Spinal cord (tissue), 10 donors: ENCODE data around the gene ALOX12. TPM values are rescaled to one million over a fixed set of nuclear protein-coding genes. Genes with fewer than 3 reads are reported as not detected.
"Not testable (repeated sequence)": the region's sequence is repeated elsewhere in the genome, so short reads cannot be mapped to it uniquely, and the experiment has no call there.

ENCODE experiments used
- DNase-seq, 6 donors: peaks; one replicate each; pipeline versions ENCODE4 v3.0.0 to v3.0.0-alpha.2; 2013 to 2015; ENCODE audit warnings: low spot score in 6 of 6, low read depth in 4 of 6
- H3K27ac ChIP-seq: one replicate; pipeline ENCODE4 v1.5.1; 2013; ENCODE audit warnings: low read depth, low read length, control low read depth
- H3K27me3 ChIP-seq: one replicate; pipeline ENCODE4 v1.6.1; 2013; ENCODE audit warnings: low read length; ENCODE audit not compliant: control insufficient read depth, insufficient read depth
- H3K36me3 ChIP-seq: one replicate; pipeline ENCODE4 v1.6.1; 2013; ENCODE audit warnings: low read length; ENCODE audit not compliant: control insufficient read depth, insufficient read depth
- H3K4me1 ChIP-seq: one replicate; pipeline ENCODE4 v1.6.1; 2013; ENCODE audit warnings: low read length; ENCODE audit not compliant: control insufficient read depth, insufficient read depth
- H3K4me3 ChIP-seq: one replicate; pipeline ENCODE4 v1.5.1; 2013; ENCODE audit warnings: low read depth, low read length, control low read depth
- H3K9me3 ChIP-seq: one replicate; pipeline ENCODE4 v1.6.1; 2013; ENCODE audit warnings: low read length; ENCODE audit not compliant: control insufficient read depth, insufficient read depth
- WGBS: methylation state at CpG from one replicate; pipeline ENCODE4 v1.1.5; 2013; ENCODE audit warnings: missing lambda C conversion rate; ENCODE audit not compliant: insufficient coverage; 5-methylcytosine and 5-hydroxymethylcytosine counted together
- polyA plus RNA-seq, 2 donors: library from polyadenylated mRNA; unstranded; fragments of 120-200 nt; gene quantifications; one replicate each; pipeline ENCODE4 v1.2.1, GENCODE V29; 2013; ENCODE audit not compliant: insufficient read length in 2 of 2
- total RNA-seq, 2 donors: library from RNA; depleted of rRNA in 1 of 2; stranded (reverse); fragments of 120-200 nt in 1 of 2; fragments of >200 nt in 1 of 2; gene quantifications; one replicate each; pipeline versions ENCODE4 v1.2.3 to v1.2.4, GENCODE V29; 2013 to 2014
- donor health status: healthy.

ALOX12 gene
- total and polyA plus RNA-seq, 4 donors = 0.59 to 2.7 (median 1.3) TPM; not detected in 1

- Histone ChIP-seq H3K36me3 (no peaks in the 10 kb centered on the region), H3K27ac (no peak overlapping the region), H3K4me1 (peaks cover 46% of the 10 kb centered on the region), H3K27me3 (peaks cover 45% of the 10 kb centered on the region), H3K4me3 (no peak overlapping the region), H3K9me3 (no peaks in the 10 kb centered on the region)
- WGBS = 3% methylated on average over 51 of the region's 53 CpGs
- no peak for DNase-seq
Observed at GRCh38 chr17:7042501-7043181, 46.8 kb downstream of the ALOX12 start.

DNA sequence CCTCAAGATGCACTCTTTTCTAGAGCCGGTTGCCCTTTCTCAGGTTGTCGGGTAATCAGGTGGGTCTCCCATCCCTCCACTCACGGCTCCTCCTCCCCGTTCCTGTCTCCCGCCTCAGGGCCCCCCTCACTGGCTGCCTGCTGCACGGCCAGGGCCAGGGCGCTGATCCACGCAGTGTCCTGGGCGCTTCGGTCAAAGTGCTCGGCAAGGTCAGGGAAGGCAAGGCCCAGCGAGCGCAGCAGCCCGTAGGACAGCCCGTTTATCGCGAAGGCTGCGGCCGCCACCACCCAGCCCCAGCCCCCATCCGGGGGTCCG, 47.3 kb downstream of the ALOX12 start:
- DNase-seq = no peak
- peak overlapping the region; percentile 35 for H3K4me3 ChIP-seq
- peaks cover 50% of the 10 kb centered on the region for H3K27me3 ChIP-seq
- peaks cover 45% of the 10 kb centered on the region for H3K4me1 ChIP-seq
- no peaks in the 10 kb centered on the region for H3K9me3 ChIP-seq
- WGBS = 1% methylated on average over 21 of the region's 21 CpGs
- no peak overlapping the region for H3K27ac ChIP-seq
- no peaks in the 10 kb centered on the region for H3K36me3 ChIP-seq

DNA sequence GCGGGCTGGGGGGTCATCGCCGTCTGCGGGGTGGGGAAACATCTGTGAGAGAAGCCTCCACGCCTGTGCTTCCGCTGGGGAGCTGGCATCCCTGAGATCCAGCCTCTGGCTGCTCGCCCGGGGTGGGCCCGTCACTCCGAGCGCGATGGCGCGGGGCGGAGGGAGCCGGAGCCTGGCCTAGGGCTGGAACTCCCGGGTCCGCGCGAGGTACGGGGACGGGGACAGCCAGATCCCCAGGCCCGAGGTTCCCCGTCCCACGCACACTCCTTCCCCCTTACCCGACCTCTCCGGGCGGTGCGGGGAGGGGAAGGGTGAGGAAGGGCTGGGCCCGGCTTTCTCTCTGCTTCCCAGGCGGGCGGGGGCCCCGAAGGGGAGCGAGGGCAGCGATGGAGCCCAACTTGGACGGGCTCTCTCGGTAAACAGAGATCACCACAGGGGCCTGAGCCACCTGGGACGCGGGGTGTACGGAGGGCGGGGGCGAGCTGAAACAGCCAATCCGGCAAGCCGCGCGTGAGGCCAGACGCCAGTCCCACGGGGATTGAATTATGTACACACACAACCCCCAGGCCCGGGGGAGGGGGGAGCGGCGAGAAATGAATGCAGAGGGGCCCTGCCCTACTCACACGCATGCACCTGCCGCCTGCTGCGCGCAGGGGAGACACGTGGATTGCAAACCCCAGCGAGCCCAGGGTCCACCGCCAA, 47.8 kb downstream of the ALOX12 start, which contains the start of gene SLC16A11:
SLC16A11 (minus strand) TSS at position 596 of the 702 bp plus-strand sequence; CDS start at position 17, 579 bp downstream.
- peak in 2 of 6 donors; percentile 47 to 71 for DNase-seq
- H3K27ac ChIP-seq = no peak within 1 kb of the TSS
- no peaks in the 10 kb centered on the region for H3K36me3 ChIP-seq
- H3K9me3 ChIP-seq = no peaks in the 10 kb centered on the region
- peaks cover 40% of the 10 kb centered on the region for H3K4me1 ChIP-seq
- H3K4me3 ChIP-seq = peak within 1 kb of the TSS; percentile 35
- peaks cover 53% of the 10 kb centered on the region for H3K27me3 ChIP-seq
- WGBS = under 1% methylated on average over 41 of the region's 58 CpGs

GRCh38 chr17:7045492-7046126, 49.8 kb downstream of the ALOX12 start:
- peaks cover 53% of the 10 kb centered on the region for H3K27me3 ChIP-seq
- peaks cover 40% of the 10 kb centered on the region for H3K4me1 ChIP-seq

GRCh38 chr17:7046127-7046724, 50.4 kb downstream of the ALOX12 start:
- Histone ChIP-seq H3K9me3 (no peaks in the 10 kb centered on the region), H3K4me3 (peak overlapping the region; percentile 7), H3K36me3 (no peaks in the 10 kb centered on the region), H3K4me1 (peaks cover 40% of the 10 kb centered on the region), H3K27me3 (peaks cover 53% of the 10 kb centered on the region), H3K27ac (no peak overlapping the region)
- 5% methylated on average over 13 of the region's 15 CpGs for WGBS
- DNase-seq = peak in 1 of 6 donors; percentile 57

More at GRCh38 chr17:7045492-7046126, 49.8 kb downstream of the ALOX12 start:
- Histone ChIP-seq H3K36me3 (no peaks in the 10 kb centered on the region), H3K9me3 (no peaks in the 10 kb centered on the region), H3K27ac (no peak overlapping the region), H3K4me3 (peak overlapping the region; percentile 7)
- DNase-seq = peak in 5 of 6 donors; percentile 66 to 96 (median 75)
- 0% methylated on average over 1 of the region's 5 CpGs for WGBS

GRCh38 chr17:7046725-7047397, 51.0 kb downstream of the ALOX12 start:
- DNase-seq = peak in 1 of 6 donors; percentile 32
- not testable (repeated sequence) for H3K27ac ChIP-seq, H3K36me3 ChIP-seq, H3K4me3 ChIP-seq, H3K9me3 ChIP-seq
- Histone ChIP-seq H3K27me3 (peaks cover 51% of the 10 kb centered on the region), H3K4me1 (peaks cover 36% of the 10 kb centered on the region)
- 15% methylated on average over 20 of the region's 26 CpGs for WGBS

GRCh38 chr17:7047566-7047965, 51.7 kb downstream of the ALOX12 start:
- no peak for DNase-seq
- Histone ChIP-seq H3K4me1 (peaks cover 29% of the 10 kb centered on the region), H3K4me3 (no peak overlapping the region), H3K27me3 (peaks cover 44% of the 10 kb centered on the region), H3K36me3 (no peaks in the 10 kb centered on the region), H3K9me3 (no peaks in the 10 kb centered on the region), H3K27ac (no peak overlapping the region)
- WGBS = no CpG with 5 or more reads among the region's 6 CpGs

DNA sequence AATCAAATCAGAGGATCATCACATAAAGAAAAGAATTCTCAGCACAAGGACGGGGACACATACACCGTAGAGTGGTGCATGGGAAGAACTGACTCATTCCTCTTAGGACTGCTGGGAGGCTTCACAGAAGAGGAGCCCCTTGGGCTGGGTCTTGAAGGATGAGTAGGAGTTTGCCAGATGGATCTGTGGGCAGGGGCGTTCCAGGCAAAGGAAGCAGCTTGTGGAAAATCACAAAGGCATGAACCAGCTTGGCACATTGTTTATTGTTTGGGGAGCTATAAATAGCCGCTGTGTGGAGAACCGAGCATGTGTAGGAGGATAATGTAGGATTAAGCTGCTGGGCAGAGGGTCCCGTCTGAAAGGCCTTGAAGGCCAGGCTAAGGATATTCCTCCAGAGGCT, 53.1 kb downstream of the ALOX12 start:
- Histone ChIP-seq H3K9me3 (no peaks in the 10 kb centered on the region), H3K27ac (no peak overlapping the region), H3K27me3 (peaks cover 30% of the 10 kb centered on the region), H3K4me1 (peaks cover 15% of the 10 kb centered on the region), H3K36me3 (no peaks in the 10 kb centered on the region), H3K4me3 (no peak overlapping the region)
- 86% methylated on average over 5 of the region's 6 CpGs for WGBS
- DNase-seq = no peak

- not testable (repeated sequence) for H3K4me3 ChIP-seq, H3K36me3 ChIP-seq, H3K9me3 ChIP-seq, H3K27ac ChIP-seq, DNase-seq
- WGBS = 89% methylated on average over 7 of the region's 9 CpGs
- H3K27me3 ChIP-seq = peaks cover 16% of the 10 kb centered on the region
- H3K4me1 ChIP-seq = peaks cover 13% of the 10 kb centered on the region
Observed at GRCh38 chr17:7050583-7050982, 54.7 kb downstream of the ALOX12 start.
